ENCODE results near the gene ZNRF1. TPM values are rescaled to one million over a fixed set of nuclear protein-coding genes. Genes with fewer than 3 reads are reported as not detected.
A peak's percentile ranks its signal among the peaks of the same experiment; 100 is the strongest.

Gene ZNRF1
- total RNA-seq, 1 donor from 2014 or later, result 2.8 TPM

- intact Hi-C loops (cut with micrococcal nuclease), result no loop called here
- H3K9me3 Mint-ChIP-seq, result peaks cover 2% of the 10 kb centered on the region
- peaks cover 65% of the 10 kb centered on the region for H3K27me3 Mint-ChIP-seq
- TF ChIP-seq CTCF (IDR thresholded peaks at IDR 0.05), result no peak
- CTCF ChIA-PET, result interaction anchor here (4.9 kb wide), 1 partner anchor 109 kb away, joined by 81 read pairs; the partner anchor contains the start of gene ZNRF1
- POLR2A ChIA-PET, result interaction anchor here (0.6 kb wide), 1 partner anchor 35 kb away, joined by 4 read pairs; no protein-coding TSS in a partner anchor
- no peaks in the 10 kb centered on the region for H3K36me3 Mint-ChIP-seq (ENCODE audit: low read depth)
- no peak overlapping the region for H3K4me3 Mint-ChIP-seq
- ATAC-seq (ENCODE audit: low read depth) (no peak), DNase-seq (no peak)
- peaks cover 47% of the 10 kb centered on the region for H3K4me1 Mint-ChIP-seq
- H3K27ac Mint-ChIP-seq, result no peak overlapping the region
Observed at GRCh38 chr16:75107505-75107904, 108.7 kb downstream of the ZNRF1 start.

GRCh38 chr16:75108792-75109731 is 110.2 kb downstream of the ZNRF1 start:
- Mint-ChIP-seq H3K9me3 (peaks cover 2% of the 10 kb centered on the region), H3K4me3 (peak overlapping the region; percentile 47), H3K4me1 (peaks cover 47% of the 10 kb centered on the region), H3K27me3 (peaks cover 65% of the 10 kb centered on the region), H3K27ac (no peak overlapping the region), H3K36me3 (ENCODE audit: low read depth) (no peaks in the 10 kb centered on the region)
- intact Hi-C loops (cut with micrococcal nuclease), result loop anchor here (1.0 kb wide), 1 partner anchor 97 kb away; no protein-coding TSS in a partner anchor
- ChIA-PET POLR2A (interaction anchor here (0.6 to 4.2 kb wide), 7 partner anchors 34 to 160 kb away, joined by 3 to 25 read pairs (median 4); partner anchors contain the start of genes WDR59 and ZNRF1), CTCF (interaction anchor here (0.9 to 4.9 kb wide), 4 partner anchors 9 to 124 kb away, joined by 3 to 81 read pairs (median 4); partner anchors contain the start of genes WDR59 and ZNRF1)
- peak; percentile 41 for DNase-seq
- no peak for TF ChIP-seq CTCF (IDR thresholded peaks at IDR 0.05)
- ATAC-seq (ENCODE audit: low read depth), result peak; percentile 59

GRCh38 chr16:75109732-75110243 is 111.0 kb downstream of the ZNRF1 start:
- ATAC-seq (ENCODE audit: low read depth), result no peak
- Mint-ChIP-seq H3K4me1 (peaks cover 47% of the 10 kb centered on the region), H3K9me3 (no peaks in the 10 kb centered on the region), H3K27ac (no peak overlapping the region), H3K27me3 (peaks cover 58% of the 10 kb centered on the region), H3K36me3 (ENCODE audit: low read depth) (no peaks in the 10 kb centered on the region), H3K4me3 (no peak overlapping the region)
- CTCF ChIA-PET, result interaction anchor here (0.8 to 4.9 kb wide), 6 partner anchors 10 to 125 kb away, joined by 3 to 81 read pairs (median 4); partner anchors contain the start of genes WDR59 and ZNRF1
- DNase-seq, result no peak
- intact Hi-C loops (cut with micrococcal nuclease), result loop anchor here (1.0 to 5.0 kb wide), 3 partner anchors 39 to 227 kb away; partner anchors contain the start of gene ZFP1
- POLR2A ChIA-PET, result interaction anchor here (0.6 to 4.2 kb wide), 5 partner anchors 35 to 528 kb away, joined by 4 to 25 read pairs (median 7); partner anchors contain the start of genes WDR59 and ZNRF1
- TF ChIP-seq CTCF (IDR thresholded peaks at IDR 0.05), result no peak

- H3K36me3 Mint-ChIP-seq (ENCODE audit: low read depth), result no peaks in the 10 kb centered on the region
- peak overlapping the region; percentile 30 for H3K27ac Mint-ChIP-seq
- peak; percentile 90 for ATAC-seq (ENCODE audit: low read depth)
- ChIA-PET CTCF (interaction anchor here (0.6 to 4.9 kb wide), 23 partner anchors 8 to 537 kb away, joined by 3 to 81 read pairs (median 4); partner anchors contain the start of genes WDR59 and ZNRF1), POLR2A (interaction anchor here (0.6 to 4.2 kb wide), 5 partner anchors 30 to 126 kb away, joined by 3 to 25 read pairs (median 5); partner anchors contain the start of genes WDR59 and ZNRF1)
- intact Hi-C loops (cut with micrococcal nuclease), result loop anchor here (1.0 to 5.0 kb wide), 6 partner anchors 36 to 402 kb away; partner anchors contain the start of gene ZFP1
- TF ChIP-seq CTCF (IDR thresholded peaks at IDR 0.05), result no peak
- peak overlapping the region; percentile 54 for H3K4me3 Mint-ChIP-seq
- peaks cover 41% of the 10 kb centered on the region for H3K4me1 Mint-ChIP-seq
- H3K27me3 Mint-ChIP-seq, result peaks cover 57% of the 10 kb centered on the region
- no peaks in the 10 kb centered on the region for H3K9me3 Mint-ChIP-seq
- peak; percentile 73 for DNase-seq
Observed at GRCh38 chr16:75110637-75111513, 112.1 kb downstream of the ZNRF1 start.

Measured in activated B cell treated with CpG ODN at 0.5 μM for 24 hours (primary cell).